Measurements from ENCODE around the gene PCSK4. TPM values are rescaled to one million over a fixed set of nuclear protein-coding genes. Genes with fewer than 3 reads are reported as not detected.
"Not testable (repeated sequence)": the region's sequence is repeated elsewhere in the genome, so short reads cannot be mapped to it uniquely, and the experiment has no call there.

PCSK4 gene
- polyA plus RNA-seq: 10 to 100 TPM in 2 of 4 donors, 1 to 10 TPM in 2; 4.5 to 13.0 (median 8.8) TPM
- long read RNA-seq, donor 1: 0 reads
- long read RNA-seq, donor 2: 0 reads
- long read RNA-seq, donor 3: 0 reads
- long read RNA-seq, donor 4: 0 reads
- long read RNA-seq, donor 5: 0 reads
- long read RNA-seq, donor 6: 0 reads
- long read RNA-seq, donor 7: 0 reads
- long read RNA-seq, donor 8: 0 reads
- long read RNA-seq, donor 9: 0 reads
- long read RNA-seq, donor 10, partial matches to known transcripts: 61 of 61 reads
- long read RNA-seq, donor 10, other reads (novel, unspliced or antisense): 0 of 61 reads

GRCh38 chr19:1490311-1491113 is at the start of gene PCSK4:
TSS of gene PCSK4 (minus strand) at chr19:1490350. CDS start at chr19:1490346, 4 bp downstream.
- Histone ChIP-seq H3K27ac (ENCODE audit: low read depth in 1 of 3, low read length in 2 of 3) (peak within 1 kb of the TSS; percentile 87 to 97 (median 88)), H3K4me1 (ENCODE audit: control insufficient read depth in 3 of 3, insufficient read depth in 2 of 3, low read depth in 1 of 3, low read length in 2 of 3) (peaks cover 2 to 38% (median 8%) of the 10 kb centered on the region in 3 donors), H3K4me3 (ENCODE audit: low read depth in 1 of 3, low read length in 3 of 3) (peak within 1 kb of the TSS; percentile 25 to 97 (median 81)), H3K9me3 (ENCODE audit: control insufficient read depth in 2 of 2, insufficient read depth in 1 of 2, low read depth in 1 of 2, low read length in 1 of 2) (no peaks in the 10 kb centered on the region), H3K36me3 (ENCODE audit: control insufficient read depth in 3 of 3, insufficient read depth in 2 of 3, low read depth in 1 of 3, low read length in 3 of 3) (peaks cover 0 to 12% (median 0%) of the 10 kb centered on the region in 3 donors), H3K27me3 (ENCODE audit: control insufficient read depth in 3 of 3, insufficient read depth in 3 of 3, low read length in 3 of 3) (peaks cover 0 to 6% (median 2%) of the 10 kb centered on the region in 3 donors)
- WGBS, 3 donors: 1% methylated on average over 69 to 74 of the region's 74 CpGs
- FAIRE-seq (peak; percentile 23), DNase-seq (peak; percentile 99)

- not testable (repeated sequence) for H3K9me3 ChIP-seq (ENCODE audit: control insufficient read depth in 2 of 2, insufficient read depth in 1 of 2, low read depth in 1 of 2, low read length in 1 of 2); H3K36me3 ChIP-seq (ENCODE audit: control insufficient read depth in 3 of 3, insufficient read depth in 2 of 3, low read depth in 1 of 3, low read length in 3 of 3); FAIRE-seq; DNase-seq; H3K4me1 ChIP-seq (ENCODE audit: control insufficient read depth in 3 of 3, insufficient read depth in 2 of 3, low read depth in 1 of 3, low read length in 2 of 3); H3K4me3 ChIP-seq (ENCODE audit: low read depth in 1 of 3, low read length in 3 of 3); H3K27ac ChIP-seq (ENCODE audit: low read depth in 1 of 3, low read length in 2 of 3)
- H3K27me3 ChIP-seq (ENCODE audit: control insufficient read depth in 3 of 3, insufficient read depth in 3 of 3, low read length in 3 of 3): peaks cover 0 to 24% (median 7%) of the 10 kb centered on the region in 3 donors
- WGBS, 3 donors: 73 to 89% (median 80%) methylated on average over 11 of the region's 11 CpGs
Observed at GRCh38 chr19:1539749-1540148, 49.6 kb upstream of the PCSK4 start.

GRCh38 chr19:1538978-1539377 is 48.8 kb upstream of the PCSK4 start:
- Histone ChIP-seq H3K36me3 (ENCODE audit: control insufficient read depth in 3 of 3, insufficient read depth in 2 of 3, low read depth in 1 of 3, low read length in 3 of 3) (no peaks in the 10 kb centered on the region), H3K27me3 (ENCODE audit: control insufficient read depth in 3 of 3, insufficient read depth in 3 of 3, low read length in 3 of 3) (peaks cover 0 to 23% (median 5%) of the 10 kb centered on the region in 3 donors), H3K4me3 (ENCODE audit: low read depth in 1 of 3, low read length in 3 of 3) (no peak overlapping the region), H3K4me1 (ENCODE audit: control insufficient read depth in 3 of 3, insufficient read depth in 2 of 3, low read depth in 1 of 3, low read length in 2 of 3) (no peaks in the 10 kb centered on the region), H3K27ac (ENCODE audit: low read depth in 1 of 3, low read length in 2 of 3) (no peak overlapping the region), H3K9me3 (ENCODE audit: control insufficient read depth in 2 of 2, insufficient read depth in 1 of 2, low read depth in 1 of 2, low read length in 1 of 2) (peaks cover 0 to 3% of the 10 kb centered on the region in 2 donors)
- DNase-seq (no peak), FAIRE-seq (no peak)
- 10 to 32% (median 19%) methylated on average over 13 to 15 of the region's 15 CpGs for WGBS, 3 donors

- not testable (repeated sequence) for H3K36me3 ChIP-seq (ENCODE audit: control insufficient read depth in 3 of 3, insufficient read depth in 2 of 3, low read depth in 1 of 3, low read length in 3 of 3)
- WGBS, 3 donors: 90 to 98% (median 93%) methylated on average over 7 of the region's 7 CpGs
Observed at GRCh38 chr19:1535699-1536098, 45.5 kb upstream of the PCSK4 start.

DNA sequence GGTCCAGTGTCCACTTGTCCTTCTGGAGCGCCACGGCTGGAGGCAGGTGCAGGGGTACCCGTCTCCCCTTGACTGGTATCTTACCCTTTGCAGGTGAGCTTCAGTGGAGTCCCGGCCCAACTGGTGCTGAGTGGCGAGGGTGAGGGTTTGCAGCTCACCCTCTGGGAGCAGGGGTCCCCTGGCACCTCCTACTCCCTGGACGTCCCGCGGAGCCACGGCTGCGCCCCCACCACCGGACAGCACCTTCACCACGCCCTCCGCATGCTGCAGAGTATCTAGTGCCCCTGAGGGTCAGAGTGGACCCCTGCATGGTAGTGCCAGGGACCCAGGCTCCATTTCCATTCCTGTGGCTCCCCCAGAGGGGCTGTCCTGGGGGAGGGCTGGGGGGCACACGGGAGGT is 44.8 kb upstream of the PCSK4 start:
- Histone ChIP-seq H3K9me3 (ENCODE audit: control insufficient read depth in 2 of 2, insufficient read depth in 1 of 2, low read depth in 1 of 2, low read length in 1 of 2) (no peaks in the 10 kb centered on the region), H3K4me3 (ENCODE audit: low read depth in 1 of 3, low read length in 3 of 3) (no peak overlapping the region), H3K36me3 (ENCODE audit: control insufficient read depth in 3 of 3, insufficient read depth in 2 of 3, low read depth in 1 of 3, low read length in 3 of 3) (no peaks in the 10 kb centered on the region), H3K27ac (ENCODE audit: low read depth in 1 of 3, low read length in 2 of 3) (no peak overlapping the region), H3K4me1 (ENCODE audit: control insufficient read depth in 3 of 3, insufficient read depth in 2 of 3, low read depth in 1 of 3, low read length in 2 of 3) (no peaks in the 10 kb centered on the region), H3K27me3 (ENCODE audit: control insufficient read depth in 3 of 3, insufficient read depth in 3 of 3, low read length in 3 of 3) (peaks cover 0 to 6% (median 4%) of the 10 kb centered on the region in 3 donors)
- DNase-seq: no peak
- no peak for FAIRE-seq
- 76 to 84% (median 84%) methylated on average over 13 to 14 of the region's 14 CpGs for WGBS, 3 donors

More at GRCh38 chr19:1535699-1536098, 45.5 kb upstream of the PCSK4 start:
- peaks cover 0 to 13% (median 4%) of the 10 kb centered on the region in 3 donors for H3K27me3 ChIP-seq (ENCODE audit: control insufficient read depth in 3 of 3, insufficient read depth in 3 of 3, low read length in 3 of 3)
- FAIRE-seq; H3K4me3 ChIP-seq (ENCODE audit: low read depth in 1 of 3, low read length in 3 of 3); H3K9me3 ChIP-seq (ENCODE audit: control insufficient read depth in 2 of 2, insufficient read depth in 1 of 2, low read depth in 1 of 2, low read length in 1 of 2); H3K4me1 ChIP-seq (ENCODE audit: control insufficient read depth in 3 of 3, insufficient read depth in 2 of 3, low read depth in 1 of 3, low read length in 2 of 3); H3K27ac ChIP-seq (ENCODE audit: low read depth in 1 of 3, low read length in 2 of 3); DNase-seq: not testable (repeated sequence)

- H3K4me1 ChIP-seq (ENCODE audit: control insufficient read depth in 3 of 3, insufficient read depth in 2 of 3, low read depth in 1 of 3, low read length in 2 of 3): no peaks in the 10 kb centered on the region
- DNase-seq (no peak), FAIRE-seq (no peak)
- no peak overlapping the region for H3K4me3 ChIP-seq (ENCODE audit: low read depth in 1 of 3, low read length in 3 of 3)
- H3K27ac ChIP-seq (ENCODE audit: low read depth in 1 of 3, low read length in 2 of 3): no peak overlapping the region
- WGBS, 3 donors: 46 to 65% (median 55%) methylated on average over 21 to 23 of the region's 23 CpGs
- no peaks in the 10 kb centered on the region for H3K36me3 ChIP-seq (ENCODE audit: control insufficient read depth in 3 of 3, insufficient read depth in 2 of 3, low read depth in 1 of 3, low read length in 3 of 3)
- H3K9me3 ChIP-seq (ENCODE audit: control insufficient read depth in 2 of 2, insufficient read depth in 1 of 2, low read depth in 1 of 2, low read length in 1 of 2): no peaks in the 10 kb centered on the region
- H3K27me3 ChIP-seq (ENCODE audit: control insufficient read depth in 3 of 3, insufficient read depth in 3 of 3, low read length in 3 of 3): peaks cover 0 to 7% (median 3%) of the 10 kb centered on the region in 3 donors
Observed at GRCh38 chr19:1533510-1534150, 43.5 kb upstream of the PCSK4 start.

GRCh38 chr19:1532003-1532402 is 41.9 kb upstream of the PCSK4 start:
- Histone ChIP-seq H3K27me3 (ENCODE audit: control insufficient read depth in 3 of 3, insufficient read depth in 3 of 3, low read length in 3 of 3) (peaks cover 0 to 3% (median under 1%) of the 10 kb centered on the region in 3 donors), H3K4me1 (ENCODE audit: control insufficient read depth in 3 of 3, insufficient read depth in 2 of 3, low read depth in 1 of 3, low read length in 2 of 3) (no peaks in the 10 kb centered on the region), H3K27ac (ENCODE audit: low read depth in 1 of 3, low read length in 2 of 3) (no peak overlapping the region), H3K36me3 (ENCODE audit: control insufficient read depth in 3 of 3, insufficient read depth in 2 of 3, low read depth in 1 of 3, low read length in 3 of 3) (no peaks in the 10 kb centered on the region), H3K9me3 (ENCODE audit: control insufficient read depth in 2 of 2, insufficient read depth in 1 of 2, low read depth in 1 of 2, low read length in 1 of 2) (no peaks in the 10 kb centered on the region), H3K4me3 (ENCODE audit: low read depth in 1 of 3, low read length in 3 of 3) (no peak overlapping the region)
- DNase-seq (no peak), FAIRE-seq (no peak)
- WGBS, 3 donors: 85 to 87% (median 87%) methylated on average over 9 of the region's 9 CpGs

GRCh38 chr19:1531587-1531986 is 41.4 kb upstream of the PCSK4 start:
- DNase-seq (no peak), FAIRE-seq (no peak)
- H3K36me3 ChIP-seq (ENCODE audit: control insufficient read depth in 3 of 3, insufficient read depth in 2 of 3, low read depth in 1 of 3, low read length in 3 of 3): no peaks in the 10 kb centered on the region
- WGBS, 3 donors: 83 to 85% (median 83%) methylated on average over 7 to 11 of the region's 11 CpGs
- H3K27ac ChIP-seq (ENCODE audit: low read depth in 1 of 3, low read length in 2 of 3): no peak overlapping the region
- H3K4me3 ChIP-seq (ENCODE audit: low read depth in 1 of 3, low read length in 3 of 3): no peak overlapping the region
- H3K4me1 ChIP-seq (ENCODE audit: control insufficient read depth in 3 of 3, insufficient read depth in 2 of 3, low read depth in 1 of 3, low read length in 2 of 3): no peaks in the 10 kb centered on the region
- H3K9me3 ChIP-seq (ENCODE audit: control insufficient read depth in 2 of 2, insufficient read depth in 1 of 2, low read depth in 1 of 2, low read length in 1 of 2): no peaks in the 10 kb centered on the region
- peaks cover 0 to 5% (median 5%) of the 10 kb centered on the region in 3 donors for H3K27me3 ChIP-seq (ENCODE audit: control insufficient read depth in 3 of 3, insufficient read depth in 3 of 3, low read length in 3 of 3)
